NB4 (cell line): ENCODE data around the gene KIAA1217.

Experiments used
- CTCF ChIP-seq: IDR thresholded peaks from one replicate; pipeline ENCODE4 v1.5.1; 2012; ENCODE audit warnings: low read depth, low read length
- MAX ChIP-seq: IDR thresholded peaks from 2 replicates; pipeline ENCODE4 v1.6.1; 2011; ENCODE audit warnings: low read depth, low read length

- TF ChIP-seq CTCF (no peak), MAX (no peak)
These were observed 30.5 kb downstream of the KIAA1217 start for GRCh38 chr10:24239289-24240040.
